ENCODE data around the gene OSBPL6.

OSBPL6 gene

GRCh38 chr2:178363252-178363651 is 168.9 kb downstream of the OSBPL6 start:
- TF ChIP-seq, protein P1, sequence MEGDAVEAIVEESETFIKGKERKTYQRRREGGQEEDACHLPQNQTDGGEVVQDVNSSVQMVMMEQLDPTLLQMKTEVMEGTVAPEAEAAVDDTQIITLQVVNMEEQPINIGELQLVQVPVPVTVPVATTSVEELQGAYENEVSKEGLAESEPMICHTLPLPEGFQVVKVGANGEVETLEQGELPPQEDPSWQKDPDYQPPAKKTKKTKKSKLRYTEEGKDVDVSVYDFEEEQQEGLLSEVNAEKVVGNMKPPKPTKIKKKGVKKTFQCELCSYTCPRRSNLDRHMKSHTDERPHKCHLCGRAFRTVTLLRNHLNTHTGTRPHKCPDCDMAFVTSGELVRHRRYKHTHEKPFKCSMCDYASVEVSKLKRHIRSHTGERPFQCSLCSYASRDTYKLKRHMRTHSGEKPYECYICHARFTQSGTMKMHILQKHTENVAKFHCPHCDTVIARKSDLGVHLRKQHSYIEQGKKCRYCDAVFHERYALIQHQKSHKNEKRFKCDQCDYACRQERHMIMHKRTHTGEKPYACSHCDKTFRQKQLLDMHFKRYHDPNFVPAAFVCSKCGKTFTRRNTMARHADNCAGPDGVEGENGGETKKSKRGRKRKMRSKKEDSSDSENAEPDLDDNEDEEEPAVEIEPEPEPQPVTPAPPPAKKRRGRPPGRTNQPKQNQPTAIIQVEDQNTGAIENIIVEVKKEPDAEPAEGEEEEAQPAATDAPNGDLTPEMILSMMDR (IDR thresholded peaks at IDR 0.05; ENCODE audit: low read depth, low read length): no peak
- TF ChIP-seq POLR2A (IDR thresholded peaks at IDR 0.05; ENCODE audit: extremely low read depth, insufficient read length): no peak
- no peak for TF ChIP-seq MYC (IDR thresholded peaks at IDR 0.05; ENCODE audit: low read depth, low read length)
- no peak for TF ChIP-seq MAX (IDR thresholded peaks at IDR 0.05; ENCODE audit: low read depth, low read length)
- H3K4me3 ChIP-seq (ENCODE audit: low read depth, low read length): no peak overlapping the region
- no peak for DNase-seq (ENCODE audit: low read depth)

GRCh38 chr2:178365116-178365515 is 170.8 kb downstream of the OSBPL6 start:
- TF ChIP-seq, protein P1 (IDR thresholded peaks at IDR 0.05; ENCODE audit: low read depth, low read length): no peak
- no peak for TF ChIP-seq MAX (IDR thresholded peaks at IDR 0.05; ENCODE audit: low read depth, low read length)
- TF ChIP-seq POLR2A (IDR thresholded peaks at IDR 0.05; ENCODE audit: extremely low read depth, insufficient read length): no peak
- no peak for TF ChIP-seq MYC (IDR thresholded peaks at IDR 0.05; ENCODE audit: low read depth, low read length)
- H3K4me3 ChIP-seq (ENCODE audit: low read depth, low read length): no peak overlapping the region
- no peak for DNase-seq (ENCODE audit: low read depth)

GRCh38 chr2:178366412-178366811 is 172.1 kb downstream of the OSBPL6 start:
- TF ChIP-seq MAX (IDR thresholded peaks at IDR 0.05; ENCODE audit: low read depth, low read length): no peak
- TF ChIP-seq POLR2A (IDR thresholded peaks at IDR 0.05; ENCODE audit: extremely low read depth, insufficient read length): no peak
- TF ChIP-seq, protein P1 (IDR thresholded peaks at IDR 0.05; ENCODE audit: low read depth, low read length): no peak
- no peak for TF ChIP-seq MYC (IDR thresholded peaks at IDR 0.05; ENCODE audit: low read depth, low read length)
- DNase-seq (ENCODE audit: low read depth): no peak
- H3K4me3 ChIP-seq (ENCODE audit: low read depth, low read length): no peak overlapping the region

GRCh38 chr2:178367344-178367743 is 173.0 kb downstream of the OSBPL6 start:
- no peak overlapping the region for H3K4me3 ChIP-seq (ENCODE audit: low read depth, low read length)
- DNase-seq (ENCODE audit: low read depth): no peak
- TF ChIP-seq, protein P1 (IDR thresholded peaks at IDR 0.05; ENCODE audit: low read depth, low read length): no peak
- TF ChIP-seq POLR2A (IDR thresholded peaks at IDR 0.05; ENCODE audit: extremely low read depth, insufficient read length) (no peak), MYC (IDR thresholded peaks at IDR 0.05; ENCODE audit: low read depth, low read length) (no peak), MAX (IDR thresholded peaks at IDR 0.05; ENCODE audit: low read depth, low read length) (no peak)

- no peak for DNase-seq (ENCODE audit: low read depth)
- TF ChIP-seq MAX (IDR thresholded peaks at IDR 0.05; ENCODE audit: low read depth, low read length): no peak
- TF ChIP-seq POLR2A (IDR thresholded peaks at IDR 0.05; ENCODE audit: extremely low read depth, insufficient read length): no peak
- no peak for TF ChIP-seq MYC (IDR thresholded peaks at IDR 0.05; ENCODE audit: low read depth, low read length)
- TF ChIP-seq, protein P1 (IDR thresholded peaks at IDR 0.05; ENCODE audit: low read depth, low read length): no peak
- H3K4me3 ChIP-seq (ENCODE audit: low read depth, low read length): no peak overlapping the region
These were observed 180.6 kb downstream of the OSBPL6 start for GRCh38 chr2:178374865-178375264.

- H3K4me3 ChIP-seq (ENCODE audit: low read depth, low read length): no peak overlapping the region
- no peak for DNase-seq (ENCODE audit: low read depth)
- TF ChIP-seq POLR2A (IDR thresholded peaks at IDR 0.05; ENCODE audit: extremely low read depth, insufficient read length): no peak
- TF ChIP-seq, protein P1 (IDR thresholded peaks at IDR 0.05; ENCODE audit: low read depth, low read length): no peak
These were observed 182.7 kb downstream of the OSBPL6 start for GRCh38 chr2:178377046-178377445.

Measured in NB4 (cell line).